Pancreas (tissue), 10 donors: ENCODE results near the gene ATP13A1. TPM values are rescaled to one million over a fixed set of nuclear protein-coding genes. Genes with fewer than 3 reads are reported as not detected.
"Not testable (repeated sequence)": the region's sequence is repeated elsewhere in the genome, so short reads cannot be mapped to it uniquely, and the experiment has no call there.

Experiments
- ATAC-seq, 4 donors: fragments of 200-7000 bp; cut with Tn5 transposase; one replicate each; pipeline versions ENCODE4 v1.8.0 to v1.9.1; 2020; ENCODE audit warnings: mild to moderate bottlenecking in 4 of 4, moderate library complexity in 4 of 4
- DNase-seq, 6 donors: peaks; one replicate each; pipeline ENCODE4 v3.0.0-alpha.2; 2020
- FAIRE-seq: peaks from 2 replicates; lab custom pipeline; 2012; peaks lifted over from hg19 to GRCh38; lab: Jason Lieb, UNC
- H3K27ac ChIP-seq, 4 donors: fragments of 200-600 bp; sonication (generic); 1 replicate in 3 of 4; 2 replicates in 1 of 4; pipeline versions ENCODE4 v1.5.0 to v1.8.0; 2020
- H3K27me3 ChIP-seq, 4 donors: fragments of 200-600 bp; one replicate each; pipeline ENCODE4 v1.8.0; 2021
- H3K36me3 ChIP-seq, 3 donors: fragments of 200-600 bp; sonication (generic) in 1 of 3; one replicate each; pipeline versions ENCODE4 v1.5.0 to v1.8.0; 2020 to 2021
- H3K4me1 ChIP-seq, 3 donors: fragments of 200-600 bp; one replicate each; pipeline ENCODE4 v1.8.0; 2021
- H3K4me3 ChIP-seq, 4 donors: fragments of 200-600 bp; sonication (generic) in 2 of 4; one replicate each; pipeline versions ENCODE4 v1.5.0 to v1.8.0; 2020 to 2021
- H3K9me3 ChIP-seq, 4 donors: fragments of 200-600 bp; one replicate each; pipeline ENCODE4 v1.8.0; 2021
- WGBS, 2 donors: extraction: QIAGEN DNeasy Blood & Tissue Kit; methylation state at CpG; one replicate each; pipeline ENCODE4 v1.1.7; 2013; 5-methylcytosine and 5-hydroxymethylcytosine counted together
- intact Hi-C, 3 donors: fragments of 100-400 bp; cut with DNase I; formaldehyde crosslinking; loops; one replicate each; pipeline versions ENCODE4 v1.11.1 to v1.14.2; 2022
- polyA plus RNA-seq, 2 donors: library from polyadenylated mRNA; stranded (reverse); fragments of 200-250 nt; gene quantifications; one replicate each; pipeline ENCODE4 v1.2.3, GENCODE V29; 2013
- total RNA-seq, 6 donors: library from RNA; stranded (reverse); fragmentation: NEBNext Ultra II Directional in 4 of 6; extraction: Animal tissue kit (Norgen Biotek cat#: 25700) in 4 of 6; gene quantifications; one replicate each; pipeline versions ENCODE4 v1.2.1 to v1.2.4, GENCODE V29; 2021 to 2023
- TF ChIP-seq, protein P1 (sequence below), 4 donors: fragments of 200-600 bp; sonication (generic) in 3 of 4; IDR thresholded peaks; one replicate each; pipeline versions ENCODE4 v1.5.0 to v1.8.0; 2021; ENCODE audit warnings: antibody characterized with exemption in 4 of 4
- donor health status: healthy with polysubstance abuse.
- donor health status: DM: no; HTN: no; CAD: no; lungs with moderate emphysema.
- donor health status: DM: no; HTN: no; CAD: no.
- donor health status: control.
- donor health status: control.
- donor health status: Bipolar disorder and iron deficiency.
- donor health status: DM: yes; HTN: yes; CAD: no.
- donor health status: DM: no; HTN: no; CAD: no.
- donor health status: DM: no; HTN: no; CAD: no.
- donor health status: DM: yes; HTN: yes; CAD: no.

ATP13A1 gene
- total and polyA plus RNA-seq, 8 donors = 24.9 to 77.3 (median 36.1) TPM

DNA sequence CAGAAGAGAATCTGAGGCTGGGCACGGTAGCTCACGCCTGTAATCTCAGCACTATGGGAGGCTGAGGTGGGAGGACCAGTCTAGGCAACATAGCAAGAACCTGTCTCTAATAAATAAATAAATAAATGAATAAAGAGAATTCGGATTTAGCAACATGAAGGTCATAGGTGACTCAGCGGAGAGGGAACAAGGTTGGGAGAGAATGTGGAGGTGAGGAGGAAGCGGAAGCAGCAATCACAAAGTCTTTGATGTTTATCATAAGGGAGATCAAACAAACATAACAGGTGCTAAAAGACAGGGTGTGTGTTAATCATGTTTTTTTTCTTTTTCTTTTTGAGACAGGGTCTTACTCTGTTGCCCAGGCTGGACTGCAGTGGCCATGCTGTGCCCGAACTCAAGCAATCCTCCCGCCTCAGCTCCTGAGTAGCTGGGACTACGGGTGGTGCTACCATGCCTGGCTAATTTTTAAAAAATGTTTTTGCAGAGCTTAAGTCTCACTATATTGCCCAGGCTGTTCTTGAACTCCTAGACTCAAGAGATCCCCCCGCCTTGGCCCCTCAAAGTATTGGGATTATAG, 61.3 kb downstream of the ATP13A1 start:
- DNase-seq (no peak), FAIRE-seq (no peak), ATAC-seq (peak in 2 of 4 donors; percentile 41 to 42)
- TF ChIP-seq, protein P1, sequence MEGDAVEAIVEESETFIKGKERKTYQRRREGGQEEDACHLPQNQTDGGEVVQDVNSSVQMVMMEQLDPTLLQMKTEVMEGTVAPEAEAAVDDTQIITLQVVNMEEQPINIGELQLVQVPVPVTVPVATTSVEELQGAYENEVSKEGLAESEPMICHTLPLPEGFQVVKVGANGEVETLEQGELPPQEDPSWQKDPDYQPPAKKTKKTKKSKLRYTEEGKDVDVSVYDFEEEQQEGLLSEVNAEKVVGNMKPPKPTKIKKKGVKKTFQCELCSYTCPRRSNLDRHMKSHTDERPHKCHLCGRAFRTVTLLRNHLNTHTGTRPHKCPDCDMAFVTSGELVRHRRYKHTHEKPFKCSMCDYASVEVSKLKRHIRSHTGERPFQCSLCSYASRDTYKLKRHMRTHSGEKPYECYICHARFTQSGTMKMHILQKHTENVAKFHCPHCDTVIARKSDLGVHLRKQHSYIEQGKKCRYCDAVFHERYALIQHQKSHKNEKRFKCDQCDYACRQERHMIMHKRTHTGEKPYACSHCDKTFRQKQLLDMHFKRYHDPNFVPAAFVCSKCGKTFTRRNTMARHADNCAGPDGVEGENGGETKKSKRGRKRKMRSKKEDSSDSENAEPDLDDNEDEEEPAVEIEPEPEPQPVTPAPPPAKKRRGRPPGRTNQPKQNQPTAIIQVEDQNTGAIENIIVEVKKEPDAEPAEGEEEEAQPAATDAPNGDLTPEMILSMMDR (IDR thresholded peaks at IDR 0.05) = no peak
- Histone ChIP-seq H3K27ac (no peak overlapping the region), H3K4me3 (no peak overlapping the region), H3K36me3 (no peaks in the 10 kb centered on the region), H3K9me3 (no peaks in the 10 kb centered on the region), H3K4me1 (no peaks in the 10 kb centered on the region), H3K27me3 (no peaks in the 10 kb centered on the region)
- WGBS, 2 donors = 68 to 73% methylated on average over 9 of the region's 9 CpGs
- intact Hi-C loops = no loop called here

DNA sequence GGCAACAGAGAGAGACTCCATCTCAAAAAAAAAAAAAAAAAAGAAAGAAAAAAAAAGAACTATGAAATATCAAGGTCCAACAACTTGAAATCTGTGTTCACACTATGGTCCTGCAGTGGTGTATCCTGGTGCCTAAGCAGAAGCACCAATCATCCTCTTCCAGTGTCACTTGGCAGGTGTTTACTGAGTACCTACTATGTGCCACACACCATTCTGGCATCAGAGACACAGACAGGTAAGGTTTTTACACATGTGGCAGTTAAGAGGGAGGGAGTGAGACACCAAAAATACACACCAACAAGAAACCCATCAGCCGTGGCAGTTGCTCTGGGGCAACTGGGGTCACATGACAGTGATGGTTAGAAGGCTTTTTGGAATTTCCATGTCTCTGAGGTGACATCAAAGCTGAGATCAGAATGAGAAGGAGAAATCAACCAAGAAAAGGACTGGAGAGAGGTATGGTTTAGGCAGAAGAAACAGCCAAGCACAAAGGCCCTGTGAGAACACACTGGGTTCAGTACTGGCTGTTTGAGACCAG, 62.6 kb downstream of the ATP13A1 start:
- intact Hi-C loops = no loop called here
- no peak for ATAC-seq
- TF ChIP-seq, protein P1 (IDR thresholded peaks at IDR 0.05) = no peak
- DNase-seq = no peak
- whole genome bisulfite sequencing, 2 donors = 67 to 84% methylated on average over 1 of the region's 1 CpG
- no peaks in the 10 kb centered on the region for H3K36me3 ChIP-seq
- H3K9me3 ChIP-seq = no peaks in the 10 kb centered on the region
- H3K4me3 ChIP-seq = no peak overlapping the region
- no peak overlapping the region for H3K27ac ChIP-seq
- no peaks in the 10 kb centered on the region for H3K27me3 ChIP-seq
- H3K4me1 ChIP-seq = no peaks in the 10 kb centered on the region
- no peak for FAIRE-seq

DNA sequence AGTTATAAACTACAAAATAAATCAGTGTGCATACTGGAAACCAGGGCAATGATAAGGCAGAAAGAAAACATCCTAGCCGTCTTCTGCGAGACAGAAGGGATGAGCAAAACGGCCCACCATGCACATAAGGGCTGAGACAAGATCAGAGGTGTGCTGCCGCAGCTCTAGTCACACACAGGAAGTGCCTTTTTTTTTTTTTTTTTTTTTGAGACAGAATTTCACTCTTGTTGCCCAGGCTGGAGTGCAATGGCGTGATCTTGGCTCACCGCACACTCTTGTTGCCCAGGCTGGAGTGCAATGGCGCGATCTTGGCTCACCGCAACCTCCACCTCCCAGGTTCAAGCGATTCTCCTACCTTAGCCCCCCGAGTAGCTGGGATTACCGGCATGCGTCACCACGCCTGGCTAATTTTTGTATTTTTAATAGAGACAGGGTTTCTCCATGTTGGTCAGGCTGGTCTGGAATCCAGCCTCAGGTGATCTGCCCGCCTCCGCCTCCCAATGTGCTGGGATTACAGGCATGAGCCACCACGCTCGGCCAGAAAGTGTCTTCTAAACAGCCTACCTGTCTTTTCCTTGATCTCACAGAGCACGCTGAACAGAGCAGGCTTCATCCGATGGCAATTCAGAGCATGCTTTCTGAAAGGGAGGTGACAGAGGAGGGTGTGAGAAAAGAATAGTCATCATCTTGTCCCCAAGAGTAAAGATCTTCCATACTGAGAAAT, 64.6 kb downstream of the ATP13A1 start:
- 84 to 93% methylated on average over 20 of the region's 20 CpGs for WGBS, 2 donors
- H3K9me3 ChIP-seq, ATAC-seq, intact Hi-C loops, DNase-seq, H3K27ac ChIP-seq, H3K4me3 ChIP-seq, H3K4me1 ChIP-seq, H3K27me3 ChIP-seq, FAIRE-seq, H3K36me3 ChIP-seq: not testable (repeated sequence)

DNA sequence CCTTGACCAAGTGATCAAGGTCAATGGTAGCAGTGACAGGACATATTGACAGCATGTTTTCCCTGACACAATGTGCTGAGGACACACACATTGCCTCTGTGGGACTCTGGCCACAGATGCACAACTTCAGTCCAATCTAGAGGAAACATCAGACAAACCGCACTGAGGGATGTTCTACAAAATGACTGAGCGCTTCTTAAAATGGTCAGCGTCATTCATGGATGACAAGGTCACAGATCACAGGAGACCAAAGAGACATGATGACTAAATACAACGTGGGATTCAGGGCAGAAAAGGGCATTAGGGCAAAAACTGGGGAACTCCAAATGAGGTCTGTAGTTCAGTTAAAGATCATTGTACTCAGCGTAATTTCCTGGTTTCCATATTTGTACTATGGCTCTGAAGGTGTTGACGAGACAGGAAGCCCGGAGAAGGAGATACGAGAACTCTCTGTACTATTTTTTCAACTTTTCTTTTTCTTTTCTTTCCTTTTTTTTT, 65.6 kb downstream of the ATP13A1 start:
- WGBS, 2 donors = 77 to 79% methylated on average over 8 of the region's 8 CpGs
- H3K27ac ChIP-seq = no peak overlapping the region

More for the DNA sequence above, 65.6 kb downstream of the ATP13A1 start:
- no peaks in the 10 kb centered on the region for H3K36me3 ChIP-seq
- FAIRE-seq (no peak), ATAC-seq (no peak), DNase-seq (no peak)
- H3K9me3 ChIP-seq = no peaks in the 10 kb centered on the region
- H3K4me1 ChIP-seq = no peaks in the 10 kb centered on the region
- TF ChIP-seq, protein P1 (IDR thresholded peaks at IDR 0.05) = no peak
- H3K27me3 ChIP-seq = no peaks in the 10 kb centered on the region
- intact Hi-C loops = no loop called here
- H3K4me3 ChIP-seq = no peak overlapping the region

Other genes with a start within 250 kb of the ATP13A1 start
- 1 to 10 TPM in 4 of 6 donors, under 1 TPM in 2; 0.69 to 2.3 (median 1.3) TPM for gene TSSK6, start 148.1 kb downstream of the ATP13A1 start, total RNA-seq
- gene TSSK6, start 148.1 kb downstream of the ATP13A1 start, polyA plus RNA-seq = 1 to 10 TPM; 1.5 to 2.5 TPM
- 100 to 1,000 TPM in 4 of 6 donors, 10 to 100 TPM in 2; 87.9 to 154 (median 127) TPM for gene NDUFA13, start 147.5 kb downstream of the ATP13A1 start, total RNA-seq
- 100 to 1,000 TPM; 147 to 178 TPM for gene NDUFA13, start 147.5 kb downstream of the ATP13A1 start, polyA plus RNA-seq
- gene YJEFN3, start 134.8 kb downstream of the ATP13A1 start, total RNA-seq = 1 to 10 TPM in 5 of 6 donors, under 1 TPM in 1; 0.76 to 3.7 (median 1.9) TPM
- gene YJEFN3, start 134.8 kb downstream of the ATP13A1 start, polyA plus RNA-seq = 10 to 100 TPM; 28.4 to 38.8 TPM
- gene CILP2, start 125.4 kb downstream of the ATP13A1 start, total RNA-seq = 1 to 10 TPM in 1 of 6 donors, under 1 TPM in 1, not detected in 4; 0.12 to 1.4 TPM
- gene CILP2, start 125.4 kb downstream of the ATP13A1 start, polyA plus RNA-seq = not detected
- under 1 TPM; 0.18 to 0.53 (median 0.43) TPM for gene PBX4, start 45.0 kb downstream of the ATP13A1 start, total RNA-seq
- 1 to 10 TPM; 3.9 to 4.0 TPM for gene PBX4, start 45.0 kb downstream of the ATP13A1 start, polyA plus RNA-seq
- gene LPAR2, start 35.5 kb downstream of the ATP13A1 start, total RNA-seq = 10 to 100 TPM in 4 of 6 donors, 1 to 10 TPM in 2; 9.6 to 16.1 (median 10.7) TPM
- gene LPAR2, start 35.5 kb downstream of the ATP13A1 start, polyA plus RNA-seq = 10 to 100 TPM; 24.2 to 28.6 TPM
- 10 to 100 TPM in 1 of 6 donors, 1 to 10 TPM in 5; 5.4 to 16.4 (median 6.6) TPM for gene GMIP, start 20.0 kb downstream of the ATP13A1 start, total RNA-seq
- gene GMIP, start 20.0 kb downstream of the ATP13A1 start, polyA plus RNA-seq = 10 to 100 TPM in 1 of 2 donors, 1 to 10 TPM in 1; 3.5 to 10.5 TPM
- gene ZNF101, start 5.2 kb upstream of the ATP13A1 start, total RNA-seq = 1 to 10 TPM; 3.3 to 7.1 (median 4.3) TPM
- 1 to 10 TPM; 5.2 to 5.4 TPM for gene ZNF101, start 5.2 kb upstream of the ATP13A1 start, polyA plus RNA-seq
- 1 to 10 TPM; 2.1 to 4.5 (median 3.1) TPM for gene ZNF14, start 69.4 kb upstream of the ATP13A1 start, total RNA-seq
- gene ZNF14, start 69.4 kb upstream of the ATP13A1 start, polyA plus RNA-seq = 1 to 10 TPM; 2.0 to 3.2 TPM
- 10 to 100 TPM; 10.5 to 17.2 (median 11.5) TPM for gene ZNF506, start 158.1 kb upstream of the ATP13A1 start, total RNA-seq
- 1 to 10 TPM; 6.1 to 6.5 TPM for gene ZNF506, start 158.1 kb upstream of the ATP13A1 start, polyA plus RNA-seq
- 10 to 100 TPM in 1 of 6 donors, 1 to 10 TPM in 5; 4.1 to 12.7 (median 5.9) TPM for gene ZNF253, start 202.2 kb upstream of the ATP13A1 start, total RNA-seq
- 1 to 10 TPM; 2.3 to 3.9 TPM for gene ZNF253, start 202.2 kb upstream of the ATP13A1 start, polyA plus RNA-seq
- gene ZNF93, start 237.3 kb upstream of the ATP13A1 start, total RNA-seq = 1 to 10 TPM; 1.8 to 3.4 (median 2.9) TPM
- 1 to 10 TPM; 1.9 to 2.7 TPM for gene ZNF93, start 237.3 kb upstream of the ATP13A1 start, polyA plus RNA-seq